TTC549 (cell line): ENCODE results near the gene NECTIN4.
"Not testable (repeated sequence)": the region's sequence is repeated elsewhere in the genome, so short reads cannot be mapped to it uniquely, and the experiment has no call there.

Experiments used
- FAIRE-seq: peaks from 2 replicates; lab custom pipeline; 2012; peaks lifted over from hg19 to GRCh38; lab: Jason Lieb, UNC

Gene NECTIN4

DNA sequence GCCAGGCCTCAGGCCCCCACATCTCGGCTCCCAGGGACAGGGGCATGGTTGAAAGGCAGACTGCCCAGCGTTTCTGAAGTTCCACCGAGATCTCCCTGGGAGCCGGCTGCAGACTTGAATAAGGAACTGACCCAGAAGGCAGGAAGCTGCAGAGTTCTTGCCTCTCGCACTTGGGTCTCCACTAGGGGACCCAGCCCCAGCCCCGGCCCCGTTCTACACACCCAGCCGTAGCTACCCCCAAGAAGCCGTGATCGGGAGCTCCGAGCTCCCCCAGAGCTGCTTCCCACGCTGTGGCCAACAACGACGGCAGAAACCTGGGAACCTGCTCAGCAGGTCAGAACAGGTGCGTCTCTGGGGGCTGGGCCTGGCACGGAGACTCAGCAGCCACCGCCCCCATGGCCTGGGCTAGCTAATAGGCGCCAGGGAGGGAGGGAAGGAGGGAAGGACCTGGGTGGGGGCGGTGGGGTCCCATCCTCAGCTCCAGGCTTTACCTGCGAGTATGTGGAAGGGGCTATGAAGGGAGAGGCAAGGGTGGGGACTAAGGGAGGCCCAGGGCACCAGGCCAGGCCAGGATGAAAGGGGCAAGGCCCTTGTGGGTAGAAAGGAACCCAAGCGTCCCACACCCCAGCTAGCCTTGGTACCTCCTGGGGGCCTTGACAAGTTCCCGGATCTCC lies at the start of gene NECTIN4:
NECTIN4 (minus strand) TSS at position 308 of the 674 bp plus-strand sequence; CDS start at position 46, 262 bp downstream.
- FAIRE-seq: no peak

- no peak for FAIRE-seq
Measured at GRCh38 chr1:161138431-161138830, 49.1 kb upstream of the NECTIN4 start.

- FAIRE-seq: no peak
Measured at GRCh38 chr1:161137881-161138280, 48.5 kb upstream of the NECTIN4 start.

- no peak for FAIRE-seq
Measured at GRCh38 chr1:161133220-161133740, 43.9 kb upstream of the NECTIN4 start.

DNA sequence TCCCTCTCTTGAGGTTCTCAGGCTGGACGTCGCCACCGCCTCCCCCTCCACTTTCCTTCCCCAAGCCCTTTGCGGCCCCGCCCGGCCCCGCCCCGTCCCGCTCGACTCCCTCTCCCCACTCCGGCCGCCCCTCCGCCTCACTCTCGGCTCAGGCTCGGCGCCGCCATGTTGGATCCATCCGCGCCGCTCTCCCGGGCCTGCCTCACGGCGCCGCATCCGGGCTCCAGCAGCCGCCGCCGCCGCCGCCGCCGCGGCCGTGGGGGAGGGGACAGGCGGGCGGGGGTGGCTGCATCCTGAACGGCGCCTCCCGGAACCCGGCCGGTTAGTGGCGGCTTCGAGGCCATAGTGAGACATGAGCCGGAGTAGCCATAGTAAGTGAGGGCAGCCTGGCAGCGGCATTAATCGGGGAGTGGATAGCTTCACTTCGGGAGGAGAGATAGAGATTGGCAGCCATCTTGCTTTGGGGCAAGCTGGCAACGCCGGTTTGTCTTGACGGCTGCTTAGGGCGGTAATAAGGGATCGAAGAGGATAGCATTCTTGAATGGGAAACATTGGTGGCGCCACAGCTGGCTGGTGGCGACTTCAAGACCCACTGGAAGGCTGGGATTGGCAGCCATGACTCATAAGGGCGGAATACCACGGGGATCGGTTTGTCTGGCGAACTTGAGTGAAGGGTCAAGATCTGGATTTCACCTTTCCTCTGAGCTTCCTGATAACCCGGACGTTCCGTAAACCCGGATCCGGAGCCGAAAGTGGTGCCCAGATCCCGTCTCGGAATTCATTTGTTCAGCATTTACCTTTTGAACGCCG lies 43.3 kb upstream of the NECTIN4 start, which contains the start of gene DEDD:
DEDD (minus strand) TSS at position 258 of the 810 bp plus-strand sequence. CDS start 8,205 bp downstream, outside the sequence.
- peak; percentile 96 for FAIRE-seq

DNA sequence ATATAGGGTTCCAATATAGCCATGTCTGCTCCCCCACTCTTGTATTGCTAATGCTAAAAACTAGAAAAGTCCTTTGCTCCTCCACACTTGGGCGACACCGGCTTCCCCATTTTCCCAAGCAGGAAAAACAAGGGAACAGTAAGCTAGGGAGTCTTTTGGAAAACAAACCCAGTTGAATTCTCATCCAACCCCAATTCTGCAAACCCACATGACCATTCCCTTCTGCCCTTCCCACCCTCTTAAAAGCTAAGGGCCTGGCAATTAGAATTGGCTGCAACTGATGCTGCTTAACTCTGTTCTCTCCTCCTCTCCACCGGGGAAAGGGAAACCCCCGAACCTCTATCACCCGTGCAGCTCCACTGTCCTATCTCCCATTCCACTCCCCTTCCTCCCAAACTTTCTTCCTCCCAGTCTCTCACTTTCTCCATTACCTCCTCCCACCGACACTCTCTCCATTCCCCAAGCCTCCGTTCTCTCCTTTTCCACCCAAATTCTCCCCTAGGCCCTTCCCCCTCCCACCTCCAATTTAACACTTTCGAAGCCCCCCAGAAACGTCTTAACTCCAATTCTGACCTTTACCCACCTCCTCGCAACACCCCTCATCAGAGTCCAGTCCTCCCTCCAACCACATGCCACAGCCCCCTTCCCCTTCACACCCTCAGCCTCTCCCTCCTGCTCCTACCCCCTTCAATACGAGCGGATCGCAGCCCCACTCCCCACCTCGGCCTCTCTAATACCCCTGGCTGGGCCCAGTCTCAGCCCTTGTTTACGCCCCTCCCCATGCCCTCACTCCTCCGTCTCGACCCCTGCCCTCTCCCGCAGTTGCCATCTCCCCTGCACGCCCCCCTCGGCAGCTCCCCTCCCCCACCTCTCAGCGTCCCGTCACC lies 42.4 kb upstream of the NECTIN4 start:
- FAIRE-seq: no peak

DNA sequence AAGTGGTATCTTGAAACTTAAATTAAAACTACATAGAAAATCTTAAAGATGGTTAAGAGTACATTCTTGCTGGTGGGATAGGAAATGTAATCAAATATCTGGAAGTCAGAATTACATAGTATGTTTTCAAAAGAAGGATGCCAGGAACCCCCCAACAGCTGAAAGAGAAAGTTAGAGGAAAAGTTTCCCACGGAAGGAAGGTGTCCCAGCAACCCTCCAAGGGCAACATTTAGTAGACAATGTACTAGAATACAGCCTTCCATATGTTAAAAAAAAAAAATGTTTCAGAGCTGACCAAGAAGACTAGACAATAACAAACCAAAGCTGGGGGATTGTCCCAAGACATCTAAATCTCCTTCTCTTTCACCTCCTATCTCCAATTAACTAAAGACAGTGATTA lies 40.9 kb upstream of the NECTIN4 start:
- no peak for FAIRE-seq

GRCh38 chr1:161128591-161129420 lies 39.4 kb upstream of the NECTIN4 start:
- FAIRE-seq: no peak

GRCh38 chr1:161127649-161128048 lies 38.3 kb upstream of the NECTIN4 start:
- no peak for FAIRE-seq

- no peak for FAIRE-seq
Measured at GRCh38 chr1:161122967-161123366, 33.6 kb upstream of the NECTIN4 start.

DNA sequence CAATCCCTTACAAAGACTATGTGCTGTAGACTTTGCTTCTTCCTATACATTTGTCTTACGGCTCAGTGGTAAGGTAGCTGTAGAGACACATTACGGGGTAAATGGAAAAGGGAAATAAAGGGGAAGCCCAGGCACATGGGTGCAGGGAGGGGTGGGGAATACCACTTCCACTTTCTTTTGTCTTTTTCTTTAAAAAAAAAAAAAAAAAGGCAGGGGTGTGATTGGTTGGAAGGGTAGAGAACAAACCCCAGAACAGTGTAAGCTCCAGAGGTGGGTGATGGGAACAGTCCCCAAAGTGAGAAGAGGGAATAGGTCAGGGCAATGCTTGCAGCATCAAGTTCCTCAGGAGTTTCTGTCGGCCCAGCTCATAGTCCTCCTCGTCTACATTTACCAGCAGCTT lies 32.5 kb upstream of the NECTIN4 start:
- no peak for FAIRE-seq

DNA sequence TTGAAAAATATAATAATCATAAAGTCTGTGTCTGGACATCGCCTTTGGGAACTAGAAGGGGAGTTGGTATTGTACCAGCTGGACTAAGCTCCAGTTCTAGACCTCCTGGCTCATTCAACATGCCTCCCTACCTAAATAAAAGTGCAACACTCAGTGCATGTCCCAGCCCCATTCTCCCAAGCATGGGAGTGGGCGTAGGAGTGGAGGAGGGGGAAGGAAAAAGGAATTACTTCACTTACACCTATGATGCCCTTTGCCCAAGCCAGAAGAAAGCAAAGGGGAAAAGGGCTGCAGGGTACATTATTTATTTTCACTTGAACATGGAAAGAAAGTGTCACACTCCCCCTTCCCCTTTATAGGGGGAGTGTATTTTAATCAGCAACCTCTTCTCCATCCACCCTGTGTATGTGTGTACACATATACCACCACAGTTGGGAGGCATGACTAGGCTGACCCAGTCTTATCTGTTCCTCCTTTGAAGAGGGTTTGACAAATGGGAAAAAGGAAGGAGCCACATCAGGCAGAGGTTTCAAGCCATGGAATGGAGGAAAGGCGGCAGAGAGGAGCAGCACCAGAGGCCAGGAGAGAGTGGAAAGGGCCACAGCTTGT lies 31.8 kb upstream of the NECTIN4 start:
- no peak for FAIRE-seq

GRCh38 chr1:161119092-161119903 lies 29.9 kb upstream of the NECTIN4 start:
- FAIRE-seq: peak; percentile 92

DNA sequence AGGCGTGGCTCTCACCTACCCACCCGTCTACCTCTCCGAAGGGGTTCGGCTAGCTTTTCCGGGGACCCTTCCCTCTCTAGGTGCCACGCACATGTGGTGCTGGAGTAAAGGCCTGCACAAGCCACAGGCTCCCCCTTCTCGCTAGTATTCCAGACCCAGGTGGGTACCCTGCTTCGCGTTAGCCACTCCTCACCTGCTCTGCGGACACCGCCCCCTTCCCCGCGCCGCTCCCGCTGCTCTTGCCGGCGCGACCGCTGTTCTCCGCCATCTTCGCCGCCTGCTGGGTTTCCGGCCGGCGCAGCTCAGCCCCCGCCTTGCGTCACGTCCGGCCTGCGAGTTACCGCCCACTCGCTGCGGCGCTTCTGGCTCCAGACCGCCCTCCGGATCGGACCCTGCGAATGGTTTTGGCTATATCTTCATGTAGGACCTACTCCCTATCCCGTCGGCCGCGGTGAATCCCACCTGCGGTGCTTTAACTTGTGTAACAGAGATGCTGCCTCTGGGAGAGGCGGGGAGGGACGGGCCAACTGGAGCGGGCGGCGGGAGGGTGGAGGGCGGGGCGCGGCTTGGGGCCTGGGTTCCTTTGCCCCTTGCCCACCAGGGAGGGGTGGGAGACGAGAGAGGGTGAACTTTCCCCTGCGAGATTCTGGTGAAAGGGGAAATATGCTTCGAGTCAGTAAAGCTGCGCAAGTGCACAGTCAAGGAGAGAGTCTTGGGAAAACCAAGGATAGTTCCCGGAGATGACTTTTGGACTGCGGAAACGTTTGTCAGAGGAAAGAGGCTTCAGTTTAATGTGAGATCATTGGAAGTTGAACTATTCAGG lies 28.6 kb upstream of the NECTIN4 start, which contains the start of the genes NIT1 and PFDN2:
NIT1 (plus strand) TSS at position 347 of the 823 bp plus-strand sequence; CDS start at position 419, 72 bp downstream.
PFDN2 (minus strand) TSS at position 279 of the 823 bp plus-strand sequence; CDS start at position 268, 11 bp downstream.
- FAIRE-seq: peak; percentile 28

GRCh38 chr1:161115961-161116360 lies 26.6 kb upstream of the NECTIN4 start:
- not testable (repeated sequence) for FAIRE-seq

DNA sequence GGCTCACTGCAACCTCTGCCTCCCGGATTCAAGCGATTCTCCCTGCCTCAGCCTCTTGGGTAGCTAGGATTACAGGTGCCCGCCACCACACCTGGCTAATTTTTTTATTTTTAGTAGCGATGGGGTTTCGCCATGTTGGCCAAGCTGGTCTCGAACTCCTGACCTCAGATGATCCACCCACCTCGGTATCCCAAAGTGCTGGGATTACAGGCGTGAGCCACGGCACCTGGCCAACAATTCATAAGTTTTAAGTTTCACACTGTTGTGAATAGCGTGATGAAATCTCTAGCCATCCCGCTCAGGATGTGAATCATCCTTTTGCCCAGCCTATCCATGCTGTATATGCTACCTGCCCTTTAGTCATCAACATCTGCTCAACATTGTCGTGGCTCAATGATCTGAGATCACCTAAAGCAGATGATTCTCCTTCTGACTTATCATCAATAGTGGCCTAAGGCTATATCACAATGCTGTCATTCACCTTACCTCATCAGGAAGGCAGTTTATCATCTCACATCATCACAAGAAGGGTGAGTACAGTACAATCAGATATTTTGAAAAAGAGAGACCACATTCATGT lies 25.9 kb upstream of the NECTIN4 start:
- no peak for FAIRE-seq

DNA sequence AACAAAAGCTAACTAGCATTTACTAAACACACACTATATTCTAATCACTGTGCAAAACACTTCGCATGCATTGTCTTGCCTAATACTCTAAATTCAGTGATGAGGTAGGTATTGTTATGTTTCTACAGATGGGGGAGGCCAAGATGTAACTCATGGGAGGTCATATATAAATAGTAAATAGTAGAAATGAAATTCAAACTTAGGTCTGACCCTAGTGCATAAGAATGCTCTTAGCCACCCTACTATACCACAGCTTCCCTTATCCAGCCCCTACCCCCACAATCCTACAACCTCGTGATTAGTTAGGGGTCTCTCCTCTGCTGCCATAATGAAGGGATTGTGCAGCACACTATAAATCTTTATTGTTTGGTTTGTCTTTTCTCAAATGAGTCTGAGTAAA lies 25.2 kb upstream of the NECTIN4 start:
- FAIRE-seq: no peak

- no peak for FAIRE-seq
Measured at GRCh38 chr1:161113915-161114314, 24.6 kb upstream of the NECTIN4 start.
